ENCODE results near the gene THBD.
A peak's percentile ranks its signal among the peaks of the same experiment; 100 is the strongest.

Gene THBD

DNA sequence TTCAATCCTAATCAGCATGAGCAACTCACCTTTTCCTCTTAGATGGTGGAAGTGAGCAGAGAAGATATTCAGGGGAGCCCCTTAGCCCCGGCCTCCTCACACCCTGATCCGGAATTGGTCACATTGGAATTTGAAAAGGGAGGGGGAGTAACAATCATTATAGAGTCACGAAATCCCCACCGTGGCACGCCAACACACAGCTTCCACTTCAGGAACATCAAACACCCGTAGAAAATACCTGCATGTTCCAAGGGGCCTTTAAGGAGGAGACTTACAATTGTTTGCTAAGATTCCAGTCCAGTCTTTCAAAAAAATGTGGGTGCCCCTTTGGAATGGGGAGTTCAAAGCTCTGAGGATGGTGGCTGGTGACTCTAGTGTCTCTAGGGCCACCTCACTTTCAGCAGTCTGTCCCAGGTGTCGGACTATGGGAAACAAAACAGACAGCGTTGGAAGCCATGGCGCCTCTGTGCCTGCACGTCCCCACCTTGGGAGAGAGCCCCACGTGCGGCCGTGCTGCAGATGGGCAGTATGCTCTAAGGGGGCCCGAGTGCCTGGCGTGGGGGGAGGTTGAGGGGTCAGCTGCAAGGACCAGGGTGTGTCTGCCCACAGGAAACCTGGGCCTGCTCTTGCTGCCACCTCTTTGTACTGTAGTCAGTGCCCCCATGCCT, 34.2 kb upstream of the THBD start:
- DNase-seq: no peak

DNA sequence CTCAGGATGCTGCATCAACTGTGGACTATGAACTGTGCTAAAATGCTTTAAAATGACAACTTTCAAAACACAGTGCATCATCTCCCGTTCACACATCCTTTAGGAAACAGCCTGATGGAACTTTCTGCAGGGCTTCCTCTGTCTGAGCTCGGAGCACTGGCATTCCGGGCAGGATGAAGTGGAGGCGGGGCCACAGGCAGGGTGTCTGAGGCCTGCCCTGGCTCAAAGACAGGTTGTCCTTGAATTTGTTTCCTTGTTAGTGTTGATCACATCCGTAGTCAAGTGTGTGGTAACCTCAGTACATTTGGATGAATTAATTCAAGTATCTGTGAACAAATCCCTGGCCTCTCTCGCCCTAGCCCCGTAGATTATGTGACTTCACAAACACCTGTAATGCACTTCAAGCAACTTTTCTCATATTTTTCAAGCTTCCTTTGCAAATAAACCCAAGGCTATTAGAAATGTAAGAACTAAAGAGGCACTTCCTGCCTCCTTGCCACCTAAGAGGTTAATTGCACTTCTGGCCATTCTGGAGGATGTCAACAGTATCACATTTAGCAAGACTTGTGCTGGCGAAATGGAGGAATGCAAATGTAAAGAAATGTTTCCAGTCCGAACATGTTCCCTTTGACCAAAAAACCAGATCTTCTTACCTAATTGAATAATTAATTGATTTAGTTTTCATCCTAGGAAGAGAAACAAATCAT, 33.5 kb upstream of the THBD start:
- DNase-seq: no peak

GRCh38 chr20:23081263-23081819, 31.9 kb upstream of the THBD start:
- DNase-seq: no peak

GRCh38 chr20:23080521-23080920, 31.0 kb upstream of the THBD start:
- no peak for DNase-seq

GRCh38 chr20:23079926-23080325, 30.5 kb upstream of the THBD start:
- DNase-seq: no peak

DNA sequence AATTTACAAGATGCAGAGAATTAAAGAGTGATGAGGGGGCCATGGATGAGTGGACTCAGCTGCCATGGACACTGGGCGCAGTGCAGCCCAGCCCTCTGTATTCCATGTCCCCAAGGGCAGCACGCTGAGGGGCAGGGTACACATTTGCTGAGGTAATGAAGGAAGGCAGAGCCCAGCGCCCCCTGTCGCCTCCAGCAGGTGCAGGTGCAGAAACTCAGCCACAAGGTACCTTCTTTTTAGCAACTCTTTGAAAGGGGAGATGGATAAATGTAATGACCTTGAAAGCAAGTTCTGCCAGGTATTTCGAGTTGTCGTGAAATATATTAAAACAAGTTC, 29.5 kb upstream of the THBD start:
- DNase-seq: no peak

DNA sequence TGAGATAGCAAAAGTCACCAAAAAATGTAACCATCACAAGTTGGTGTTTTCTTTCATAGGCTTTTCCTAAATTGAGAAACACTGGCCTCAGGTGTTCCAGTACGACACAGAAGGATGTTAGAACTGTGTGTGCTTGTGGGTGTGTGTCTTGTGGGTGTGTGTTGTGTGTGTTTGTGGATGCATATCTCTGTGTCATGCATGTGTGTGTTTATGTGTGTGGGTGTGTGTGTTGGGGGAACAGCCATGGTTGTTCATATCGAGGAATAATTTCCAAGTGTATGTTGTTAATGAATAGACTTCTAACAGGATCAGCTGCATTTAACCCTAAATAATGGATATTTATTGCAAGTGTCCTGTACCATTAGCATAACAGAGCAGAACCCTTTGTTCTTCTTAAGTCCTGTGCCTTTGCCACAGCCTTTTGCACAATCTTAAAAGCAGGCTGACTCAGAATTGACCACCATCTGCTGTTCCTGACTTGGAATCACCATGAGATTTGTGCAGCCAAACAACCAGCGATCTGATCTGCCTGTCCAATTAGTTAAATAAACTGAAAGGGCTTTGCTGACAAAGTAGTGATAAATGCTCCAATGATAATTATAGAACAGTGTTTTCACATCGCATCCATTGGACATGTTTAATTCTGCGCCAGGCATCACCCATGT, 29.0 kb upstream of the THBD start:
- no peak for DNase-seq

DNA sequence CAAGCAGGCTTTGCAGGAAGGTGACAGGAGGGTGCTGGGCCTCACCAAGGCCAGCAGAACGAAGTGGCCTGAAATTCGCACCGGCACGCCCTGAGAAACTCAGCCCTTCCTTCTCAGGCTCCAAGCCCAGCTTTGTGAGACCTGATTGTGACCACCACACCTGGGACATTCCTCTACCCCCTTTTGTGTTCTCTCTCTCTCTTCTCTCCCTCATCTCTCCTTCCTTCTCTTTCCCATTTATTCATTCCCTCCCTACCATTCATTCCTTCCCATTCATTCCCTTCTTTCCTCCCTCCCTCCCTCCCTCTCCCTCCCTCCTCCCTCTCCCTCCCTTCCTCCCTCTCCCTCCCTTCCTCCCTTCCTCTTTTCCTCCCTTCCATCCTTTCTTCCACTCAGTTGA, 27.8 kb upstream of the THBD start:
- DNase-seq: no peak

DNA sequence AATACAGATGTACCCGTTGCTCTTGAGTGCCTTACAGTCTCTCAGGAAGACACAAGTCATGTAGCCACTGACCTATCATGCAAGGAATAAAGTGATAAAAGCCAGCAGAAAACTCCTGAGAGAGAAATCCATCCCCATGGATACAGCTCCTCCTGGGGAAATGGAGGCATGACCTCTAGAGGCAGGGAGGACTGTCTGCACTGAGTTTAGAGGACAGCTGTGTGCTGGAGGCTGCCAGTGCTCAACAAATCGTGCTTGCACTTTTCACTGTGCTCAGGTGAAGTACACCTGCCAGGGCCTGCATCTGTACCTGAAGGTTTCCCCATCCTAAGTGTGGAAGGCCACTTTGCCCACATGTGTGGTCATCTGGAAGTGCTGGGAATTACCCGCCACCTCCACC, 24.6 kb upstream of the THBD start:
- DNase-seq: no peak

- DNase-seq: no peak
Measured at GRCh38 chr20:23072892-23073586, 23.6 kb upstream of the THBD start.

GRCh38 chr20:23071996-23072395, 22.5 kb upstream of the THBD start:
- DNase-seq: no peak

GRCh38 chr20:23071398-23071797, 21.9 kb upstream of the THBD start:
- no peak for DNase-seq

DNA sequence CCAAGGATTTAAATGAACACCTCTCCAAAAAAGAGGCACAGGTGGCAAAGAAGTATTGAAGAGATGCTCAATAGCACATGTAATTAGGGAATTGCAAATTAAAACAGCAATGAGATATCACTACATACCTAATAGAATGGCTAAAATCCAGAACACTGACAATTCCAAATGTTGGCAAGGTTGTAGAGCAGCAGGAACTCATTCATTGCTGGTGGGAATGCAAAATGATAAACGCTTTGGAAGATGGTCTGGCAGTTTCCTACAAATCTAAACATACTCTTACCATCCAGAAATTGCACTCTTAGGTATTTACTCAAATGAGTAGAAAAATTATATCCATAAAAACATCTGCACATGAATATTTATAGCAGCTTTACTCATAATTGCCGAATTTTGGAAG, 19.6 kb upstream of the THBD start:
- no peak for DNase-seq

- no peak for DNase-seq
Measured at GRCh38 chr20:23068283-23068682, 18.8 kb upstream of the THBD start.

DNA sequence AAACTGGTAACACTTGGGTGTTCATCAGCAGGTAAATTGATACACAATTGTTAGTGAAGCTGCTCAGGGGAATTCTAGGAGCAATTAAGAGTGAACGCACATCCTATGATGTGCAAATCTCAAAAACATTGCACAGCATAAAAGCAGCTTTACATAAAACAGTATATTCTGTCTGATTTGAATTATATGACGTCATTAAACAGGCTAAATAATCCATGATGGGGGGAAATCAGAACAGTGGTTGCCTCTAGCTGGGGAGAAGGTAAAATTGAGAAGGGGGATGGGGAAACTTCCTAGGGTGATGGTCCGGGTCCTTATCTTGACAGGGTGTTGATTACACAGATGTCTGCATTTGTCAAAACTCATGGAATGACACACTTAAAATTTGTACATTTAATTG, 17.3 kb upstream of the THBD start:
- no peak for DNase-seq

- no peak for DNase-seq
Measured at GRCh38 chr20:23065266-23066201, 16.1 kb upstream of the THBD start.

DNA sequence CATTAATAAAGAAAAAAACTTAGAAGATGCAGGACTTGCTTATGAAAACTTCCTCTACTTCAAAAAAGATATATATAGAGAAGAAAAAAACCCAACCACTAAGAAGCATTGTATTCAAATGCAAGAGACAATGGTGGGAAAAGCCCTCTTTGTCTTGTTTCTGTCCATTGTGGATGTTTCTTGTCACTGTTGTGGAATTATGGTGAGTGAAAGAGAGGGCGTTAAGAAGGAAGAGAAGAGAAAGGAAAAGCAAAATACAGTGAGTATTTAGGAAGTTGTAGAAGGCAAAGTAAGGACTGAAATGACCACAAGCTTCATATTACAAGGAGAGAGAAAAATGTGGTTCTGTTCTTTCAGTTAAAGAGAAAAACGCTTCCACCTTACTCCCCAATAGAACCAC, 14.1 kb upstream of the THBD start:
- DNase-seq: no peak

GRCh38 chr20:23063168-23063567, 13.7 kb upstream of the THBD start:
- DNase-seq: no peak

DNA sequence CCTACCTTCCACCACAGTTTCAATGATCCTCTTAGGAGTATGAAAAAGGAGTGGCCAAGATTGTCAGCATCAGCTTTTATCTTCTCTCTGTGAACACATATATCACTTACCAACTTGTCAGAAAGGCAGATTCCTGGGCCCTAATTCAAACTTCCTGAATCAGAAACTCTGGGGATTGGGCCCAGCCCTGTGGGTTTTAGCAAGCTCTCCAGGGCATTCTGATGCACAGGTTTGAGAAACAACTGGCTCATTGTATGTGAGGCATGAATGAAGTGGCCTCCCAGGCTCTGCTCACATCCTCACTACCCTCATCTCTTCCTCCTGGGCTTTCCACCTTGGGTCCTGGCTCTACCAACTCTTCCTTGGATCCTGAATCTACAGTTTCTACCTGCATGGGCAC, 13.2 kb upstream of the THBD start:
- no peak for DNase-seq

DNA sequence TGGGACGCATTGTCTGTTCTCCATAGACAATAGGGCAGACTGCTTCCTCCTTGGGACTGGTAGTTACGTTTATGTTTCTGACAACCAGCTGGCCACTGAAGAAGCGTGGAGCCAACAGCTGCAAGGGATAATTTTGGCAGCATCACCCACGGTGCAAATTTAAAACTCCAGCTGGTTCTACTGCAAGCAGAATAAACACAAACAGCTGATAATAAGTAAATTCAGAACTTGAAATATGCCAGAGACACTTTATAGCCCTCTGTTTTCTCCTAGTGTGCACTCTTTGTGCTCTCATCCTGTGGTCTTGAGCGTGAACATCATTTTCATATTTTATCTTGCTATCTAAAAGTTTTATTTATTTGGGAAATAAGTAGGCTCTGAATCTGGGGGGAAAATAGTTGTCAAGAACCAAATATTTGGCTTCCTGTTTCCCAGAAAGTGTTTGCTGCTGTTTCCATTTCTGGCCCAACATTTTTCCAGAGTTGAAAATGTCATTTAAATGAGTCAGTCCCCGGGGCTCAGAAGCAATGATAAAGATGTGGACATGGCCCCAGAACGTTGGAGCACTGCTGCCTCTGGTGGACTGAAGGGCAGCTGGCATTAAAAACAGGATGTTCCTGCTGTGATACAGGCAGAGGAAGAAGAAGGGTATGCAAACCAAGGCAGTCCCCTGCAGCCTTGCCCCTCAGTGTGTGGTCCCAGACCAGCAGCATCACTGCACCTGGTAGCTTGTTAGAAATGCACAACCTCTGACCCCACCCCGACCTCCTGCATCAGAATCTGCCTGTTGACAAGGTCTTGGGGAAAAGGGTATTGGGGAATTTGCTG, 12.5 kb upstream of the THBD start:
- peak; percentile 56 for DNase-seq

- DNase-seq: no peak
Measured at GRCh38 chr20:23061262-23061661, 11.8 kb upstream of the THBD start.

GRCh38 chr20:23060629-23061028, 11.2 kb upstream of the THBD start:
- no peak for DNase-seq

Data from NCI-H226 (cell line).